Measurements from ENCODE around the gene LEKR1. TPM values are rescaled to one million over a fixed set of nuclear protein-coding genes. Genes with fewer than 3 reads are reported as not detected.
A peak's percentile ranks its signal among the peaks of the same experiment; 100 is the strongest.

Gene LEKR1
- 1 to 10 TPM in 1 of 2 experiments, under 1 TPM in 1; 0.40 to 1.1 TPM for total RNA-seq

DNA sequence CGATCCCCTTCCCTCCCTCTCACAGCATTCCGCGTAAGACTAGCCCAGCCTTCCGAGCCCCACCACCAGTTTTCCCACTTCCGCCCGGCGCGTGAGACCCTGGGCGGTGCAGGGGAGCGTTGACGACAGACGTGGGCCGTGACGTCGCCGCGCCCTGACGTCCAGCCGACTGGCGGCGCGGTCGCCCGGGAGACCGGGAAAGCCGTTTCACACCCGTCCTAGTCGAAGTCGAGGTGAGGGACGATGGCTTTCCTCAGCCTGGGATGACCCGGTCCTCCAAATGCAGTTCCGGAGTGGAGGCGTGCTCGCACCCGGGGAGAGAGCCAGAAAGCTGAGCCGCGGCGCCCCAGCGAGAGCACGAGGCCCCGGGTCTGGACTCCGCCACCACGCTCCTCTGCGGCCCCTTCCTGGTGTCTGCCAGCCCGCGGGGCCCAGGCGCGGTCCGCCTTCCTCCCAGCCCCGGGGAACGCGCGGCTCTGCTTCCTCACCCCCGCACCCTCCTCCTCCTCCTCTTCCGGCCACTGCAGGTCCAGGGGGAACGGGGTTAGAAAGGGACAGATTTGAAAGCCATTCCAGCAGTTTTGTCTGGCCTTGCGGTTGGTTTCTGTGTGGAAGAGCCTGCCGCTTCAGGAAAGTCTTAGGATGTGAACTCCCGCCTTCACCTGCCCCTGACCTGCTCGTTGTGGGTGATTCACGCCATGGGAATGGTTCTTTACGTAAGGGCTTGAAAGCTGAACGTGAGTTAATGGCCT lies at the start of gene LEKR1:
Gene LEKR1, plus strand, starts transcription at position 210 of the 752 bp plus-strand sequence. CDS start 2,977 bp downstream, outside the sequence.
- intact Hi-C loops (cut with micrococcal nuclease) = loop anchor here (5.0 kb wide), 1 partner anchor 256 kb away; no protein-coding TSS in a partner anchor
- DNase-seq = peak; percentile 72
- H3K36me3 Mint-ChIP-seq (ENCODE audit: low read depth) = peaks cover 3% of the 10 kb centered on the region
- POLR2A ChIA-PET = interaction anchor here (0.9 to 2.3 kb wide), 2 partner anchors 9 to 149 kb away, joined by 3 to 14 read pairs; no protein-coding TSS in a partner anchor
- no peaks in the 10 kb centered on the region for H3K9me3 Mint-ChIP-seq
- peak within 1 kb of the TSS; percentile 95 for H3K27ac Mint-ChIP-seq
- no peak for TF ChIP-seq CTCF (IDR thresholded peaks at IDR 0.05)
- CTCF ChIA-PET = interaction anchor here (1.0 kb wide), 1 partner anchor 151 kb away, joined by 3 read pairs; no protein-coding TSS in a partner anchor
- H3K4me3 Mint-ChIP-seq = peak within 1 kb of the TSS; percentile 87
- no peaks in the 10 kb centered on the region for H3K27me3 Mint-ChIP-seq
- peak; percentile 78 for ATAC-seq
- peaks cover 26% of the 10 kb centered on the region for H3K4me1 Mint-ChIP-seq (ENCODE audit: low read depth)

- POLR2A ChIA-PET = no interaction called here
- Mint-ChIP-seq H3K4me1 (ENCODE audit: low read depth) (no peaks in the 10 kb centered on the region), H3K4me3 (no peak overlapping the region), H3K27me3 (peaks cover 8% of the 10 kb centered on the region), H3K27ac (no peak overlapping the region), H3K36me3 (ENCODE audit: low read depth) (no peaks in the 10 kb centered on the region), H3K9me3 (no peaks in the 10 kb centered on the region)
- ATAC-seq (no peak), DNase-seq (no peak)
- CTCF ChIA-PET = interaction anchor here (0.7 kb wide), 1 partner anchor 9 kb away, joined by 3 read pairs; no protein-coding TSS in a partner anchor
- TF ChIP-seq CTCF (IDR thresholded peaks at IDR 0.05) = no peak
- intact Hi-C loops (cut with micrococcal nuclease) = no loop called here
These were observed 49.3 kb upstream of the LEKR1 start for GRCh38 chr3:156776871-156777270.

- Mint-ChIP-seq H3K27ac (no peak overlapping the region), H3K9me3 (no peaks in the 10 kb centered on the region), H3K27me3 (peaks cover 3% of the 10 kb centered on the region), H3K4me1 (ENCODE audit: low read depth) (peaks cover 4% of the 10 kb centered on the region), H3K36me3 (ENCODE audit: low read depth) (no peaks in the 10 kb centered on the region), H3K4me3 (no peak overlapping the region)
- CTCF ChIA-PET = no interaction called here
- intact Hi-C loops (cut with micrococcal nuclease) = no loop called here
- POLR2A ChIA-PET = no interaction called here
- DNase-seq (no peak), ATAC-seq (no peak)
- no peak for TF ChIP-seq CTCF (IDR thresholded peaks at IDR 0.05)
These were observed 44.6 kb upstream of the LEKR1 start for GRCh38 chr3:156781310-156782230.

- no peaks in the 10 kb centered on the region for H3K9me3 Mint-ChIP-seq
- peaks cover 3% of the 10 kb centered on the region for H3K27me3 Mint-ChIP-seq
- no peak for TF ChIP-seq CTCF (IDR thresholded peaks at IDR 0.05)
- H3K4me1 Mint-ChIP-seq (ENCODE audit: low read depth) = peaks cover 7% of the 10 kb centered on the region
- ATAC-seq = no peak
- DNase-seq = no peak
- ChIA-PET POLR2A (no interaction called here), CTCF (no interaction called here)
- intact Hi-C loops (cut with micrococcal nuclease) = no loop called here
- no peak overlapping the region for H3K27ac Mint-ChIP-seq
- H3K36me3 Mint-ChIP-seq (ENCODE audit: low read depth) = no peaks in the 10 kb centered on the region
- H3K4me3 Mint-ChIP-seq = no peak overlapping the region
These were observed 43.8 kb upstream of the LEKR1 start for GRCh38 chr3:156782319-156782718.
